ENCODE results near the gene FNDC3B.

FNDC3B gene

DNA sequence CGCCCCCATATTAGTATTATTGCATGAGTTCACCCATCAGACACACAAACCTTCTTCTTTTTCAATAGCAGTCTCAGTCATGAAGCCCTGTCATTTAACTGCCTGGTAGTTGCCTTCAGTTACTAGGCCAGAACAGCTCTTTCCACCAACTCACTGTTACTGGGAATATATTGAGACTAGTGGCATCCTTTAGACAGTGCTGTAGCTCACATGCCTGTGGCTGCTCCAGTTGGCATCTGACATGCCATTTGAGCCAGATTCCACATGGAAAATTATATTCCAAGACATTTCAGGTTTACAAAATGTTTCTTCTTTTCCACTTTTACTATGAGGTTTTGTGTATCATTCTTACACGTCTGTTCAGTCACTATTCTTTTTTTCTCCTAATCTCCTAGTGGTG is 262.8 kb downstream of the FNDC3B start:
- DNase-seq: no peak

DNA sequence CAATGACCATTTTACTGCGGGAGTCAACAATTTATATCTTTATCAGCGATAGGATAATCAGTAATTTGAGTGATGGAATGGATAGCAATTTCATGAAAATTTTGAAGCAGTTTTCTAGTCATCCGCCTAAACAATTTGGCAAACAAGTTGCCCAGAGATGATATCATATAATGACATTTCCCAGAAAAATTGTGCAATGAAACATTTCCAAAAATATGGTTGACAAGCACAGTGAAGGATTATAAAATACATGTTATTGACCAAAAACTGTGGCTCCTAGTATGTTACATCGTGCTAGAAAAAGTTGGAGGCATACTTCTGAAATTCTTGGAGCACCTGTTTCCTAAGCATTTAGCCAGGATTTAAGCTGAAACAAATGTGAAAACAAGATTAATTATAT is 263.8 kb downstream of the FNDC3B start:
- no peak for DNase-seq

DNA sequence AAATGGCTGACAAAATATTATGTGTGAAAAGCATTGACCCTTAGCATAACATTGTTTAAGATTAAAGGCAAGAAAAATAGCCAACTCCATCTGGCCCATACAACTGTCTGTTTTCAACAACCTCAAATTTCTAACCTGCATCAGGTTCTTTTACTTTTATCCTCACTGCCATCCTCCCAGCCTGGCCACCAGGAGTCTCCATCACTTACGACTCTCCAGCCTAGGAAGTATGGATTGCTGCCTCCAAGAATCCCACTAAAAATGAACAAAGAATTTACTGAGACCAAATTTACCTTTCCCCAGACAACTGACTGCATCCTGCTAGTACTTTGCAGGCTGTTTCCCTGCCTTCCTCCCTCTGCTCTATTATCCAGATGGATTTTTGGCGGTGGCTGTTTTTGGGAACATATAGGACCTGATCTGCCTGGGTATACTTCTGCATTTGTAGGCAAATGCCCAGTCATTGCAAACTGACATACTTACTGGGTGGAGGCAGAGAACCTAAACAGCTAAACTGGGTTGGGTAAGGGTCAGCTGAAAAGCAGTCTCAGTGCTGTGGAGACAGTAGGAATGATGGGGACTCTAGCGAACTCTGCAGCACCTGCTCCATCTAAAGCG is 264.7 kb downstream of the FNDC3B start:
- DNase-seq: no peak

DNA sequence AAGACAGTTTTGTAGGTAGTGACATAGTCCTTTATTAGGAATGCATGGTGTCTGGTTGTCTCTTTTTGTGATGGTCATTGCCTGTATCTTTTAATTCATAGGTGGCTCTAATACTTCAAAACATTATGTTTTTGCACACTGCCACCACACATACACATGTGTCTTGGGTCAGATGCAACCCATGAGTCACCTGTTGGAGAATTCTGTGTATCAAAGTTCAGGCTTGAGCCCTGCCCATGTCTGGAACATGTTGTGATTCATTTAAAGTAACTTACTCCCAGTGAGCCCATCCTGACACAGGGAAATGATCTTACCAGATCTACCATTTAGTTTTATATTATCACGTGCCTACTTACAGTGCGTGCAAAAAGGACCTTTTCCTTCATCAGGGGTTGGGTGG is 266.2 kb downstream of the FNDC3B start:
- no peak for DNase-seq

DNA sequence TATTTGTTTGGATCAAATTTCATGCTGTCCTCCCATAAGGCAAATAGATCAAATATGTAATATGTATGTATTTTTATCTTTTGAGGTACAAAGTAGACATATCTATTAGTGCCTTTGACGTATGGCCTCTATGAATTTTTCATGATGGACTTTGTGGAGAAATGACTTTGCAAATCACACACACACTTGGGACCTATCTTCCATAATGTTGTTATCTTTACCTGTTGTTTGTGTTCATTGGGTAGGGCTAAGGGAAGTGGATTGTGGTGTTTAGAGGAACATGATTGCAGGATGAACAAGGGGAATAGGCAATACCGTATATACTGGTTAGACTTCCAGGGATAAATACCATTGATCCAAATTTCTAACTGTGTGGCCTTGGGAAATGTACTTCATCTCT is 266.6 kb downstream of the FNDC3B start:
- DNase-seq: no peak

DNA sequence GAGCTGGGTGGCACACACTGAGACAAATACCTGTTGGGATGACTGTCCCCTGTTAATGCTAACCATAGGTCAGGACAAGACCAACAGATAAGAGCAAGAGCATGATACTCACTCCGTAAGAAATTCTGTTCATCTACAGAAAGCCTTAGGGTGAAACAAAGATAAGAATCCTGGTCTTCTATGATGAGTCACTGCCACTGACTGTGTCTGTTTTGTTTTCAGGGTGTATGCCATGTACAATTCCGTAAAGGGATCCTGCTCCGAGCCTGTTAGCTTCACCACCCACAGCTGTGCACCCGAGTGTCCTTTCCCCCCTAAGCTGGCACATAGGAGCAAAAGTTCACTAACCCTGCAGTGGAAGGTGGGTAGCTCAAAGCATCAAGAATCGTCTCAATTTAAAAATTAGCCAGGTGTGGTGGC is 267.8 kb downstream of the FNDC3B start:
- no peak for DNase-seq

DNA sequence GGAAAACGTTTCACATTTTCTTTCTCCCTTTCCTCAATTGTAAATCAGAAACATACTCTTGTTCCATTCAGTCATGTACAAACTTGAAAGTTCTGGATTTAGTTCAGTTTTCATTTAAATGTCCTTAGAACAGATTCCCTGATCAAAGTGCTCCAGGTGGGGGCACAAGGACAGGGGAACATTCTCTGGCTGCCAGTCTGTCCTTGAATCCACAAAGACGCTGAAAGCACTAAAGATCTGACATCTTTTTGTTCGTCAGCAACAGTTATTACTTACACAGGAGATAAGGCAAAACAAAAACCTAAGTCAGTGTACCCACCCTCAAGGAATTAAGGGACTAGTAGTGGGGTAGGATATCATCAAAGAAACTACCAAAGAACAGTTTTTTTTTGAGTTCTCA is 269.7 kb downstream of the FNDC3B start:
- DNase-seq: no peak

DNA sequence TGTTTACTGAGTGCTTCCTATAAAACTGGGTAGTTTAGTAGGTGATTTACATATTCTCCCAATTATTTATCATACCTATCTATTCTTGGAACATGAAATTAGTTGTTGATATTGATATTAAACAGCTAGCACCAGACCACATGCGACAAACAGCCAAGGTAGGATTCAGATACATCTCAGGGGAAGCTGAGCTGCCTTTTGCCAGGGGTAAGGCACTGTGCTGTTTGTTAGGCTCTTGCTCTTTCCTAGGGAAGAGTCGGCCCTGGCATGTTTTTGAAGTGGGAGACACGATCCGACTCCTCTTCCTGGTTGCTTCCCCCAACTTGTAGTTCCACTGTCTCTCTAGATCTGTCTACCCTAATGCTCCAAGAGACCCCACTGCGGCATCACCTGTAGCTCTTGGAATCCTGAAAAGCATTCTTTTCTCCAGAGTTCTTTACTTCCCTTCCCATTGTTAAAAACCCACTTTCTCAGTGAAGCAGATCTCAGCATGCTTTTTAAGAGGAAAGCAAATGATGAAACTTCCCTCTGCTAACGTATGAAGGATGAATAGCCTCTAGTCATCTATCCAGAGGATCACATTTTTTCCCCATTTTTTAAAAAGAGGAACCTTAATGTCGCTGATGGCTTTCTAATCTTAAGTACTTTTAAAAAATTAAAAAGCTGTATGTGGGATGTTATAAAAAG is 270.5 kb downstream of the FNDC3B start:
- no peak for DNase-seq

DNA sequence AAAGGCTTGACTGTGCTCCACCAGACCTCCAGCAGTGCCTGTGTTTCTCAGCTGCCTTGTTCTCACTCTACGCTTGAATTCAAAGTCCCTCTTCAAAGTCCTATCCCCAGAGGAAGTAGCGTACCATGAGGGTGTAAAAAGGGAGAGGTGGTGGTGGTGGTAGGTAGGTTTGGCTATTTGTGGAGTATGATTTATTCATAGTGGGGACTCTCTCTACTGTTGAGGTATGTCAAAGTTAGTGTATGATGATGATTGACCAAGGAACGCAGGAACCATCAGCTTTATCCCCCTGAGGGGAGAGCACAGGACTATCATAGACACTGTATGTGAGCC is 271.0 kb downstream of the FNDC3B start:
- no peak for DNase-seq

DNA sequence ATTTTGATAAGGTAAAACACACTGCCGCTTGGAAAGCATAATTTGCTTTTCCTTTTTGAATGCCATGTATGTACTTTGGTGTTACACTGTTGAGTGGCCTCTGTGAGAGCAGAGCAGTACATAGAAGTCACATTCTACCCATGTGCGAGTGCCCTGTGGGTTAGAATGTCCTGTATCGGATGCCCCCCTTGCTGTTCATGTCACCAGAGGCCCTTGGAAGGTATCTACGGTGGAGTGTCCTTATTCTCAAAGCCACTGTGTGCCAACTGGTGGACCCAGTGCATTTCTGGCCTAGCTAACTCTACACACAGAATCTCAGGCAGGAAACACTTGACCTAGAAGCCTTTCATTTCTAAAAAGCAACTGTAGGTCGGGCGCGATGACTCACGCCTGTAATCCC is 271.8 kb downstream of the FNDC3B start:
- DNase-seq: no peak

DNA sequence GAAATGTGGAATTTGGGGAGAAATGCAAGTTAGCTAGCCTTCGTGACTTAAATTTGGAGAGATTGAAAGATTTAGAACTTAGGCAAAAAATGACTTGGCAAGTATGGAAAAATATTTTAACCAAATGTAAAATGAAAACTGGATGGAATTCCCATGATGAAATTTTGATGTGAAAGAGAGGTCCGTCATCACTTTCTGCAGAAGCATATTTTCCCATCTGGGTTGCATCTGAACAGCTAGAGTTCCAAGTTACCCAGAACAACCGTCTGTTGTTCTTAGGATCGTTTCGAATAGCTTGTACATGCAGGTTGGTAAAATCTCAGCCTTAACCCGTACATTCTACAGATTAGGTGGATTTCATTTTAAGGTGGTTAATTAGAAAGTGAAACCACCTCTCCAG is 272.6 kb downstream of the FNDC3B start:
- DNase-seq: no peak

DNA sequence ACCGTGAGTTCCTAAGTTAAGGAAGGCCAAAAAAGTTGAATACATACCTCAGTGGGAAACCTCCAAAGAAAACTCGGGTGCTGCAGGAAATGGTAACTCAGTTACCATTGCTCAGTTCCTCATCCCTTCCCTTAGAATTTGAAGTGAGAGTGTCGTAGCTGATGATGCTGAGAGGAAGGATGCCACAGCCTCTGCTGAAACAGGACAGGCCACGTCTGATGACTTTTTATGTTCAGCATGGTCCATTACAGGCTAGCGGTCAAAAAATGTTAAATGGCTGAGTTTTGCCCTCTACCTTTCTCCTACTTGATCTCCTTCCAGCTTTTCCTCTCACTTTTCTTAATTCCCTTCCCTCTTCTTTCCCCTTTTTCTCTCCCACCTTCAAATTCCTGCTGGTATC is 273.3 kb downstream of the FNDC3B start:
- DNase-seq: no peak

DNA sequence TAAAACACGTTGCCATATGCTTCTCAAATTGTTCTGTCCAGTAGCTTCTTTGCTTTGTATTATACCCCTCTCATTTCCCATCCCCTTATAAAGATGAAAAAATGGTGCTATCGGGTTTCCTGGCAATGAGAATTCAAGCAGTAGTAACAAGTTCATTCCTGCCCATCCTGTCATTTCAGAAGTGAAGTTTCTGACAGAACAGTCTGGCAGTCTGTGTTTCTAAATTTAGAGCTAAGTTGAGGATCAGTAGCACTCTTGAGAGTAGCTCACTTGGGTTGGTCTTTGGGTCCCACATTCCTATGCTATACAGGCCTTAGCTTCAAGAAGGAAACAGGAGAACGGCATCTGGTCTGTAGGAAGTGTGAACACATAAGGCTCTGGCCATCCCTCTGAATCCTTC is 274.3 kb downstream of the FNDC3B start:
- DNase-seq: peak; percentile 35

DNA sequence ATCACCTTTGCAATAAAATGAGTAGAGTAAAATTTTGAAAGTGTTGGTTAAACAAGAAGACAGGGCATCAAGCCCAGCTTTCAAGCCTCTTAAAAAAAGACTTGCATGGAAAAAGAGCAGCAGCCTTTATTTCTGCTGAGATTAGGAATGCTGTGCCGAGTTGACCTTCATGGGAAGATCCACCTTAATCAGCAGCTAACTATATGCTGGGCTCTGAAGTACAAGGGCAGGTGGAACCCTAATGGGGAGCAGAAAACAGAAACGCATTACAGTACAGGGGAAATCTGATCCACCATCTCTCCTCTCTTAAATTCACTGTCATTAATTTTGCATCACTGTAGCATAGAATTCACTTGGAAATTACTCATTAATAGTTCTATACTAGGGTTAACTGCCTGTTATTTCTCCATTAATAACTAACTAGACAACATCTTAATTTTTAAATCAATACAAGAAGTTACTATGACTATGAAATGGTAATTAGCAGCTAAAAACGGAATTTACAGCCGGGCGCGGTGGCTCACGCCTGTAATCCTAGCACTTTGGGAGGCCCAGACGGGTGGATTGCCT is 275.3 kb downstream of the FNDC3B start:
- no peak for DNase-seq

DNA sequence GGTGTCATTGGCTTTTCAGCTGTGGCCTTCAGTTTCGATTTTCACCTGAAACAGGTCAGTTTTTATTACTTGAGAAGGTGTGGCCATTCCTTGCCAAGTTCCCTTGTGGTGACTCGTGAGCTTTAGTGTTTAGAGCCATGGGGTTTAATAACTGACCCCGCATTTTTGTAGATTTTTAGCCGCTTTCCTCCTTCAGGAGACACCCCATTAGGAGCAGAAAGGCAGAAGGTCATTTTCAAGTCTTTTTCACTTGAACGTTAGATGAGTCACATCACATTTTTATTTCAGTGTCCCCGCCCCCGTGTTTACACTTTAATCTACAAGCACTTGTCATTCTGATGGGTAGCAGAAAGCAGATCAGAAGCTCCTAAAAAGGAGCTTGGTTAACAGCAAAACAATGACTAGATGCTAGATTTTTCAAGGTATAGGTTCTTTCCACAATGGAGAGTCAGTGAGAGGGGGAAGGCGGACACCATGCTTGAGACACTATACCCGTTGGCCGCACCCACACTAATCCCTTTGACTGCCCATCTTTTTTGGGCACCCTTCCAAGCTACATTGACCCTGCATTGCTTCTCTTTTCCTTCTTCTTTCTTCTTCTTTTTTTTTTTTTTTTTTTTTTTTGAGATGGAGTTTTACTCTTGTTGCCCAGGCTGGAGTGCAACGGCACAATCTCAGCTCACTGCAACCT is 276.2 kb downstream of the FNDC3B start:
- no peak for DNase-seq

DNA sequence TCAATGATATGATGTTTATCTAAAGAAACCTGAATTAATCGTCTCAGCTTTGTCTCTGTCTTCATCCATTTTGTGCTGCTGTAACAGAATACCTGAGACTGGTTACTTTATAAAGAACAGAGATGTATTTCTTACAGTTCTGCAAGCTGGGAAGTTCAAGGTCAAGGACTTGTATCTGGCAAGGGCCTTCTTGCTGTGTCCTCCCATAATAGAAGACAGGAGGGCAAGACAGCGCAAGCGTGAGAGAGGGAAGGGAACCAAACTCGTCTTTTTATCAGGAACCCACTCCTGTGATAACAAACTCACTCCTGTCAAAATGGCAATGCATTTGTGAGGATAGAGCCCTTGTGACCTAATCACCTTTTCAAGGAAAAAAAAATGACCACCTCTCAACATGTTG is 277.4 kb downstream of the FNDC3B start:
- no peak for DNase-seq

DNA sequence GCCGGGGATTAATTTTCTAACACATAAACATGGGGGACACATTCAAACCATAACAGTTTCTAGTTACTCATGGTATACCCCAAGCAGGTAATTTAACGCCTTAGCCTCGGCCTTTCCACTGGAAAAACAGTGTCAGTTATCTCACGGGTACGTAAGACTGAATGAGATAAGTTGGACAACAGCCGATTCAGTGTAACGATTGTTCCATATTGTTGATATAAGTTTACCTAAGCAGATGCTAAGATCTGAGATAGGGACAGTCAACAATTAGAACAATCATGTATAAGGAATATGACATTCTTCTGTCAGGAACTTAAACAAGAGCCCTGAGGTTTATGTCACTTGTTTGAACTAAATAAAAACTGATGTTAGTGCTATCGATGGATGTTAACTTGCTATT is 278.1 kb downstream of the FNDC3B start:
- DNase-seq: no peak

DNA sequence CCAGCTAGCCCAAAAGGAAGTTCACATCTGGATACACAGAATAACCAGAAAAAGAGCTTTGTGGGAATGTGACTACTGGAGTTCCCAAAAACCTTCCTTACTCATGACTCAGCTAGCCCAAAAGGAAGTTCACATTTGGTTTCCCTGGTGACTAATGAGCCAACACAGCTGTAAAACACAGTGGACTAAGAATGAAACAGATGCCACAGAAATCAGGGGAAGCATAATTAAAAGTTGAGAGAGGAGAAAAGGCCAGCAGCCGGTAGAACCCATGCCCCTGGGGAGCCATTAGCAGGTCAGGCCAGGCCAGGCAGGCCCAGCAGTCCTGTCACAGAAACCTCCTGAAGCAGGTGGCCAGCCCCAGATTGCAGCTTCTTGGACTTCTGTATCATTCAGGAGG is 278.6 kb downstream of the FNDC3B start:
- DNase-seq: no peak

DNA sequence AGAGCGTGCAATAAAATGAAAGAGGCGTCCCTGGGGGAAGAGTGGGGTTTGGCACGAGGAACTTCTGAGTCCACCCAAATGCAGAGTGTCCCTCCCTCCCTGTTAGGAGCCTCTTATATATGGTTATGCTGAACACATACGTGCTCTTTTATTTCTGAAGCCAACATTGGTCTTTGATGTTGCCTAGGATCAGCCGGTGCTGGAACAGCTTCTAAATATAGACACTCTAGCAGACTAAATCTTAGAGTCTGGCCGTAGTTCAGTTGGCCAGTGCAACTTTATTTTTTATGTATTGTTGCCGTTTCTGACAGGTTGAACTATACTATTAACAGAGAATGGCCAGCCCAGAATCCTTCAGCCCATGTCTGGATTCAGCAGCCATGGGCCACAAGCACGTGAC is 280.2 kb downstream of the FNDC3B start:
- no peak for DNase-seq

DNA sequence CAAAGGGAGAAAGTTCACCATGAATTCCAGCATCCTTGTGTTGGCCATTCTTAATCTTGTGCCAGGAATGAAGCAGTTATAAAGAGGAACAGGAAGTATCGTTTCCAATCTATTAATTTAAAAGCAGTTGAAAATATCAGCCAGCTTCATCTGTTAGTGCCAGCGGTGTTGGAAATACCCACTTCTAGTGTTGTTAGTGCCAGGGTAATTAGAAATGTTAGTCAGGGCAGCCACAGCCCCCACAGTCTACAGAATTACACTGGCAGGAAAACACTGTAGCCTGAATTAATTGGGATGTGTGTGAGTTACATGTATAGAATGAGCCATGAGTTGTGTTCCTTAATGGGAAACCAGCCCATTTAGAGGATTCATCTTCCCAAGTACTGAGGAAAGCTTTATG is 281.1 kb downstream of the FNDC3B start:
- DNase-seq: no peak

DNA sequence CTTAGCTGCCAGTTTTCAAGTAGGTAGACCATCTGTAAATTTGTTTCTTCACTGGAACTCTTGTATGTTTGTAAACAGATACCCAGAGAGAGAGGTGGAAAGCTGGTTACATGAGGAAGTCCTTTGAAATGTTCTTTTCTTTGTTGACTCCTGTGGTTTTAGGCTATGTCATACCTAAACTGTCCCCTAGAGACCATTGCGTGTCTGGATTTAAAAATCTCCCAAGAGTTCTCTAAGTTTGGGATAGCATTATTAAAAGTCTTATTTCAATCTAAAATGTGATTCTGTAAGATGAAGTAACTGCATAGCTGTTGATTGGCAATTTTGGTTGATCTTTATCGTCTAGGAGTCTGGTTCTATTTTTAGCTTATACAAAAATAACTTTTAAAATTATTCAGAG is 281.7 kb downstream of the FNDC3B start:
- DNase-seq: no peak

DNA sequence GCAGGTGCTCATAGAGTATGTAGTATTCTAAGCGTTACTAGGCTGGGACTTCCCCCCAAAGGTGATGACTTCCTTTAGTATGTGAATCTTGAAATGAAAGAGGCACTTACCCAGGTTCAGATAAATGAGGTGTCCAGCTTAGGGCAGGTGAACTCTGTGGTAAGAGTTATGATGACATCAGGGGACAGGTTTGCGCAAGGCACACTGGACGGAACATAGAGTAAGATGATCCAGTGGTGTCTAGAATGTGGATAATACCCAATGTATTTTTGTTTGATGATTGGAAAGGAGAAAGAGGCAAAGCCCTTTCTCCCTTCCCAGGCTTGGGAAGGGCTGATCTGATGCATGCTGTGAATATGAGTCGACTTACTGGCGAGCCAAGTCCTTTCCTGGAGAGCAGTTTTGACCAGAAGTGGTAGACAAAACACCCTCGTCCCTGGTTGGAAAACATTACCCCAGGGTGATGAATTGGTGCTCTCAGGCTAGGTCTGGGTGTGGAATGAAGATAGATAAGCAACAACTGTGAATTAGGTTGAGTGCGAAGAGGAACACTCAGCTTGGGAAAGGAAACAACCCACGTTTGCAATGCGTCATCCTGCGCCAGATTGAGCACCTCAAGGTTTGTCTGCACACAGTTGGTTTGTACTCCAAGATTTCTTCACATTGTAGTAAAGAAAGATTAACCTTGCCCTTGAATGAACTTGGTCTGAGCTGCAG is 284.7 kb downstream of the FNDC3B start:
- DNase-seq: no peak

DNA sequence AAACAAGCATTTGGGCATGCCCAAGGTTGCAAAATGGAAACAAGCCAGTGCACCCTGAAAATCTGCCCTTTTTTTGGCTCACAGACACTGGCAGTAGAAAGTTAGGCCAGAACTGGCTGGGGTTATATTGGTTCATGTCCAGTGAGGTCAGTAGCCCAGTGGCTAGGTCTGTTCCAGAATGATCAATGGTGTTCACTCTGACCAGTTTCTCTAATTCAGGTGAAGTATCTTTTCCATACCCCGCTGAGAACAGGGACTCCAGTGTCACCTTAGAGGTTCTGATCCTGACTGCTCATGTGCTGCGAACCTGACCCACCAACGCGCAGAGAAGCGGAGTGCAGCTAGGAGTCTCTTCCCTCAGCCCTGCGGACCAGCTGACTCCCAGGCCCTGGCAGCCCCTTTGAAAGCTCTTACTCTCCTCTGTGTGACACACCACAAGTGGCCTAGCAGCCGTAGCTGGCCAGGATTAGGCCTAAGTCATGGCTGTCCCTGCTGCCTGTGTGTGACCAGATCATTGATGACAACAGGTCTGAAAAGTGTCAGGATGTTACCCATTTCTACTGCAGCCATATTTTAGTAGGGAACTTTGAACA is 285.3 kb downstream of the FNDC3B start:
- no peak for DNase-seq

All from NCI-H510A treated with DMSO at 0.1 percent for 48 hours (cell line).